Gastrocnemius medialis (tissue), 4 donors: Measurements from ENCODE around the gene SLC5A11.

Experiments used
- CTCF ChIP-seq, 5 experiments: fragments of 450-650 bp in 3 of 5; fragments of 200-600 bp in 2 of 5; sonication (generic) in 2 of 5; IDR thresholded peaks in 4 of 5; conservative IDR thresholded peaks in 1 of 5; 1 replicate in 4 of 5; 2 replicates in 1 of 5; pipeline ENCODE4 v1.5.1; 2016 to 2019; ENCODE audit warnings: antibody characterized with exemption in 5 of 5, mild to moderate bottlenecking in 3 of 5, moderate library complexity in 3 of 5
- POLR2A ChIP-seq, 2 donors: fragments of 450-650 bp; IDR thresholded peaks; one replicate each; pipeline ENCODE4 v1.6.1; 2017; ENCODE audit warnings: antibody characterized with exemption in 2 of 2, mild to moderate bottlenecking in 2 of 2, moderate library complexity in 2 of 2

GRCh38 chr16:24918641-24919040 is 72.9 kb downstream of the SLC5A11 start:
- TF ChIP-seq CTCF (IDR thresholded peaks at IDR 0.05 in 4 of 5, conservative IDR thresholded peaks at IDR 0.05 in 1 of 5), result no peak
- TF ChIP-seq POLR2A (IDR thresholded peaks at IDR 0.05), result no peak
